ENCODE data around the gene ARSG.
A peak's percentile ranks its signal among the peaks of the same experiment; 100 is the strongest.
"Not testable (repeated sequence)": the region's sequence is repeated elsewhere in the genome, so short reads cannot be mapped to it uniquely, and the experiment has no call there.

ARSG gene

DNA sequence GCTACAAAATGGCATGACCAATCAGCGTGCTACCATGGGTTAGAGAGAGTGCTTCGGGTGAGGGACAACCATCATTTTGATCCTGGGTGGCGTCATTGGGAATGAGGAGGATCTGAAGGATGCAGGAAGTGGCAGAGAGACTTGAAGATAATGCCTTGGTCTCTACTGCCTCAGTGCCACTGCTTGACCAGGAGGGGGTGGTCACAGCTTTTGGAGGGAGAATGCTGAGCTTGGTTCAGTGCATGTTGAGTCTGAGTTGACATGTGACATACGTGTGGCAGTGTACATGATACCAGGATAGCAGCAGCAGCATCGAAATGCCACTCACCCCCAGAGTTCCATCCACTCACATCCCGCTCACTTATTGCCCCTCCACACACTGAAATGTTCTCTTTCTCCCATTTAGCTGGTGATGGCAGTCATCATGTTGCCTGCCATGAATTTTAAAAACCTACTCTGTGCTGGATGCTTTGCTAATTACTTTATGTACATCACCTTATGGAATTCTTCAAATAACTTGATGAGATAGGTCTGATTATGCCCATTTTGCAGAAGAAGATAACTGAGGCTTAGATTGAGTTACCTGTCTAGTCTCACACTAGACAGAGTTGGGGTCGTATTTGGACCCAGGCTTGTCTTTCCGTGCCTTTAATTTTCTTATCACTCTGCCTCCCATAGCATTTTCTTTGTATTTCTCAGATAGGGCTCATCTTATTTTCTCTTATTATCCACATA, 36.7 kb downstream of the ARSG start:
- no peak for DNase-seq

DNA sequence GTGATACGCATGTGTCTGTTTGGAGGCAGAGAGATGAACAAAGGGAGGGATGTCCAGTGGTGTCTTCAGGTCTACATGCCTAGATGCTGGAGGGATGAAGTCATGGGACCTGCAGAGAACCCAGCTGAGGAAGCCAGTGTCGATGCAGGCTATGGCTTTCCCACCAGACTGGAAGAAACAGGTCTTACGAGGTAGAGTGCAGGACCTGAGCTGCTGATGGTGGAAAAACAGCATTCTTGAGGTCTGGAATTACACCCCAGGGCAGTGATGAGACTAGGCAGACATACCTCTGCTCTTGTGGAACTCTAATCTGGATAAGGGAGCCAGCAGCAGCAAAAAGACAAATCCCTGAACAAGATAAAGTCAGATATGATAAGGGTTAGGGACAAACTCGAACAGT, 37.4 kb downstream of the ARSG start:
- DNase-seq: no peak

- DNase-seq: no peak
These were observed 38.0 kb downstream of the ARSG start for GRCh38 chr17:68329331-68329730.

DNA sequence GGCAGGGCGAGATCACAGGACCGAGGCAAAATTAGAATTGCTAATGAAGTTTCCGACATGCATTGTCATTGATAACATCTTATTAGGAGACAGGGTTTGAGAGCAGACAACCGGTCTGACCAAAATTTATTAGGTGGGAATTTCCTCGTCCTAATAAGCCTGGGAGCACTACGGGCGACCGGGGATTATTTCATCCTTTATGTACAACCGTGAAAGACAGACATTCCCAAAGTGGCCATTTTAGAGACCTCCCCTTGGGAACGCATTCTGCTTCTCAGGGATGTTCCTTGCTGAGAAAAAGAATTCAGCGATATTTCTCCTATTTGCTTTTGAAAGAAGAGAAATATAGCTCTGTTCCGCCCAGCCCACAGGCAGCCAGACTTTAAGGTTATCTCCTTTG, 40.6 kb downstream of the ARSG start:
- DNase-seq: not testable (repeated sequence)

DNA sequence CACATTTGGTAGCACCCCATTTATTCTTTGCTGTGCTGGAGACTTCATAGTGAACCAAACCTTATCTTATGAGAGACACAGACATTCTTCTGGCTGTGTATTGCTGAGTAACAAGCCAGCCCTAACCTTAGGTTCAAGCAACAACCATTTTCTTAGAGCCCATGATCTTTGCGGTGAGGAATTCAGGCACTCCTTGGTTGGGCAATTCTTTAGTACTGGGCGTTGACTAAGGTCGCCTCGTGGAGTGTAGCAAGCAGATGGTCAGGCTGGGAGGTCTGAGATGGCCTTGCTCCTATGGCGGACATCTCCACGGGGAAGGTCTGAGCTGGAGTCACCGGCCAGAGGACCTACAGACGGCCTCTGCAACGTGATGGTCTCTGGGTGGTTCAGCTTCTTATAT, 43.1 kb downstream of the ARSG start:
- DNase-seq: no peak

DNA sequence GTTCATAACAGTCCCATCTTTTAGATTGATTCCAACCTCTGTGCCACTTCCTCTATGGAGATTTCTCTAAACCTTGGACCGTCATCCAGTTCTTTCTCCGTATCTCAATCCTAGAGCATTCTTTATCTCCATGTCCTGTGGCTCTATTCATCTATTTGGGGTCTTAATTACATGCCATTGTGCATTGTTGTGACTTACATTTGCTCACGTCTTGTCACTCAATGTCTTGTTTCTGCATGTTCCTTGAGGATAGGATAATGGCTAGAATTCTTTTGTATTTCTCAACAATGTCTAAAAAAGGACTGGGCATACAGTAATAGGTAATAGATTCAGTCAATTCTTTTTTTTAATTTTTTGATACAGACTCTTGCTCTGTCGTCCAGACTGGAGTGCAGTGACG, 50.2 kb downstream of the ARSG start:
- no peak for DNase-seq

GRCh38 chr17:68343976-68344375, 52.7 kb downstream of the ARSG start:
- DNase-seq: no peak

GRCh38 chr17:68344701-68345136, 53.4 kb downstream of the ARSG start:
- DNase-seq: no peak

- peak in 1 of 56 donors; percentile 15 for DNase-seq
These were observed 55.2 kb downstream of the ARSG start for GRCh38 chr17:68346448-68346847.

DNA sequence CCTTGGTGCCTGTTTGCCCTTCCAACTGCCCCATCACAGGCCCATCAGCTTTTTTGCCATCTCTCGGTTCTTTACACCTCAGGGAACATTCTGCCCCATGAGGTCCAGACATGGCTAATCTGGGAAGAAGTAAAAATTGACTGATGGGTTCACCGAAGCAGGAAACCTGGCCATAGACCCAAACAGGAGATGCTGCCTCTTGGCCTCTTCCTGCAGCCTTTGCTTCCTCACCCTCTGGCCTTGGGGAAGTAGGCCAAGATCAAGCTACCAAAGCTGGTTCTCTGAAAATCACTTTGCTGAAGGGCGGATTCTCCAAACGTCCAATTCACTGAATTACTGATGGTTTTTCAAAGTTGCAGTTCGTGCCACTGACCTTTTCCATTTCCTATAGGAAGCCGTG, 56.1 kb downstream of the ARSG start:
- no peak for DNase-seq

- DNase-seq: no peak
These were observed 57.9 kb downstream of the ARSG start for GRCh38 chr17:68349157-68349556.

DNA sequence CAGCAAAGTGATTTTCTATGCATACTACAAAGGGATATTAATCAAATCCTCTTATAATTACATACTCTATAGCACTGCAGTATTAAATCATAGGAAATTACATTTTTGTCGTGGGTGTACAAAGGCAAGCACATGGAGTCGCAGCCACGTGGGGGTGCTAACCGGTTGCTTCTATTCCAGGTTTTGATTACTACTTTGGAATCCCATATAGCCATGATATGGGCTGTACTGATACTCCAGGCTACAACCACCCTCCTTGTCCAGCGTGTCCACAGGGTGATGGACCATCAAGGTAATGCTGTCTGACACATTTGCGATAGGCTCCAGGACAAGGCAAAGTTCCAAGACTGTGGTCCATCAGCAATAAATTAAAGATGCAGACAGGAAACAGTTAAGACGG, 60.1 kb downstream of the ARSG start:
- no peak for DNase-seq

DNA sequence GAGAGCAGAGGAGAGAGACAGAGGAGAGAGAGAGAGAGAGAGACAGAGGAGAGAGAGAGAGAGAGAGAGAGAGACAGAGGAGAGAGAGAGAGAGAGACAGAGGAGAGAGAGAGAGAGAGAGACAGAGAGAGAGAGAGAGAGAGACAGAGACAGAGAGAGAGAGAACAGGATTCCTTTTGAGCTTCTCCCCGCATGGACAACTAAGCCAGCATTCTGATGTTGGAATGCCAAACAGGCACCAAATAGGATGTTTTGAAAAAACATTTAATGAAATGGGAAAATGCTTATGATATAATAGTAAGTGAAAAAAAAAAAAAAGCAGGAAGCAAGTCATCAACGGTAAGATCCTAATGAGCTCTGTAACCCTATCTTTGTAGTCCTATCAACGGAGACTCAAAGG, 60.7 kb downstream of the ARSG start:
- DNase-seq: no peak

- DNase-seq: not testable (repeated sequence)
These were observed 61.4 kb downstream of the ARSG start for GRCh38 chr17:68352671-68353070.

GRCh38 chr17:68353111-68353521, 61.8 kb downstream of the ARSG start:
- DNase-seq: no peak

GRCh38 chr17:68354311-68354710, 63.0 kb downstream of the ARSG start:
- not testable (repeated sequence) for DNase-seq

DNA sequence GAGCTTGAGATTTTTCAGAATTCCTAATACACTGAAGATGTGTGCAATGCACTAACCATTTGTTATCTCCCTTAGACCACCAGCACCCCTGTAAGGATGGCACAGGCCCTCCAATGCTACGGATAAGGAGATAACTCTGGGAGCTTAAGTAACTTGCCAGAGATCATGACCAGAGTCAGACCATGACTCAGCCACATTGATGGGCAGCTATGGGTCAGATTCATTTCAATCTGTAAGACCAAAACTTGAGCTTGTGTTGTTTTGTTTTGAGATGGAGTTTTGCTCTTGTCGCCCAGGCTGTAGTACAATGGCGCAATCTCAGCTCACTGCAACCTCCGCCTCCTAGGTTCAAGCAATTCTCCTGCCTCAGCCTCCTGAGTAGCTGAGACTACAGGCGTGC, 63.8 kb downstream of the ARSG start:
- DNase-seq: not testable (repeated sequence)

GRCh38 chr17:68356520-68356919, 65.2 kb downstream of the ARSG start:
- DNase-seq: no peak

DNA sequence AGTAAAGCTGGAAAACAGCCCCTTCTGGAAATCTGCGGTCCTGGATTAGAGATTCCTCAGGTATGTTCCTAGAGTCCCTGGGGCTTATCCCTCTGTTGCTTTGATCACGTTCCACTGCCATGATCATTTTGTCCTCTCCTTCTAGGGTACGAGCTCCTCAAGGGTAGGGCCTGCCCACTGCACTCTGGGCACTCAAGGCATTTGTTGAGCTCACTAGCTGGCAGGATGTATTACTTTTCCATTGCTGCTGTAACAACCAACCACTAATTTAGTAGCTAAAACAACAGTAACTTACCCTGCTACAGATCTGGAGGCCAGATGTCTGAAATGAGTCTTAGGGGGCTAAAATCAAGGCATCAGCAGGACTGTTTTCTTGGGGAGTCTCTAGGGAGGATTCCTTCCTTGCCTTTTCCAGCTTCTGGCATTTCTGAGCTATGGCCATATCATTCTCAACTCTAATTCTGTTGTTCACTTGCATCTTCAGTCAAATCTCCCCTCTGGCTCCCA, 65.7 kb downstream of the ARSG start:
- DNase-seq: no peak

- DNase-seq: no peak
These were observed 66.6 kb downstream of the ARSG start for GRCh38 chr17:68357886-68358285.

GRCh38 chr17:68359791-68360535, 68.7 kb downstream of the ARSG start:
- no peak for DNase-seq

DNA sequence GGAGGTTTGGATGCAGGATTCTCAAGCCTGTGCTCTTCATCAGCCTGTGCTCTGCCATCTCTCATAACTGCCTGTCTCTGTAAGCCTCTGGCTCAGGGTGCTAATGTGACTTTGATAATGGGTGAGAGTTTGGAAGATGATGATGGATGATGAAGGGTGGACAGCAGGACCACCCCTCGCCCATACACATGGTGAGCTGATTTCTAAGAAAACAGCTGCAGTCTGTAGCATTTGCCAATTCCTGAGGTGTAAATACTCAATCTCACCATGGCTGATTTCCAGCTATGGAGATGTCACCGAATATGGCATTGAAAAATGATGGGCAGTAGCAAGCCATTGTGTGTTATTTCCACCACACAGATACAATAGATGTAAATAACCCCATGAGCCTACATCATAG, 74.2 kb downstream of the ARSG start:
- DNase-seq: no peak

GRCh38 chr17:68368387-68368786, 77.1 kb downstream of the ARSG start:
- no peak for DNase-seq

Data from nucleus accumbens (tissue), 56 donors.